ENCODE data around the gene MYO18B. TPM values are rescaled to one million over a fixed set of nuclear protein-coding genes. Genes with fewer than 3 reads are reported as not detected.

Gene MYO18B
- polyA plus RNA-seq, 3 donors, result 0.06 to 0.25 (median 0.19) TPM

- DNase-seq (ENCODE audit: low read depth in 3 of 3, low spot score in 2 of 3), result no peak
These were observed 326.6 kb downstream of the MYO18B start for GRCh38 chr22:26068571-26068970.

- no peak for DNase-seq (ENCODE audit: low read depth in 3 of 3, low spot score in 2 of 3)
These were observed 330.6 kb downstream of the MYO18B start for GRCh38 chr22:26072621-26073020.

GRCh38 chr22:26075251-26075650, 333.3 kb downstream of the MYO18B start:
- no peak for DNase-seq (ENCODE audit: low read depth in 3 of 3, low spot score in 2 of 3)

GRCh38 chr22:26079009-26079408, 337.0 kb downstream of the MYO18B start:
- no peak for DNase-seq (ENCODE audit: low read depth in 3 of 3, low spot score in 2 of 3)

Other genes starting within 250 kb of the MYO18B start
- 10 to 100 TPM in 2 of 3 donors, 1 to 10 TPM in 1; 8.7 to 10.7 (median 10.4) TPM for gene GRK3, start 177.5 kb upstream of the MYO18B start, polyA plus RNA-seq (ENCODE audit: insufficient read length in 3 of 3)

All from right renal cortex interstitium (tissue), 3 donors.